ENCODE data around the gene KCNE4. TPM values are rescaled to one million over a fixed set of nuclear protein-coding genes. Genes with fewer than 3 reads are reported as not detected.

The KCNE4 gene
- total RNA-seq, 1 donor, result 37.6 TPM

- peak overlapping the region; percentile 66 for H3K4me2 ChIP-seq (ENCODE audit: insufficient read depth, low read length)
- H3K4me3 ChIP-seq (ENCODE audit: insufficient read depth, low read length), result peak overlapping the region; percentile 26
- H3K9me3 ChIP-seq (ENCODE audit: low read depth, low read length), result no peaks in the 10 kb centered on the region
- TF ChIP-seq CTCF (IDR thresholded peaks at IDR 0.05; ENCODE audit: extremely low read depth, low read depth, low read length), result no peak
- H3K27ac ChIP-seq (ENCODE audit: low read depth, low read length), result peak overlapping the region; percentile 25
- no peak for DNase-seq (ENCODE audit: insufficient read length, low spot score, missing footprints)
- H3K4me1 ChIP-seq (ENCODE audit: insufficient read depth, low read length), result peaks cover 7% of the 10 kb centered on the region
- no peaks in the 10 kb centered on the region for H3K36me3 ChIP-seq (ENCODE audit: insufficient read depth, low read length)
- no peaks in the 10 kb centered on the region for H4K20me1 ChIP-seq (ENCODE audit: insufficient read depth, low read length)
- H3K79me2 ChIP-seq (ENCODE audit: insufficient read depth, low read length), result no peaks in the 10 kb centered on the region
- H2AFZ ChIP-seq (ENCODE audit: low read length), result no peak overlapping the region
- H3K27me3 ChIP-seq (ENCODE audit: insufficient read depth, low read length), result no peaks in the 10 kb centered on the region
These were observed 41.6 kb downstream of the KCNE4 start for GRCh38 chr2:223093436-223094241.

- H3K79me2 ChIP-seq (ENCODE audit: insufficient read depth, low read length), result no peaks in the 10 kb centered on the region
- H3K4me1 ChIP-seq (ENCODE audit: insufficient read depth, low read length), result peaks cover 16% of the 10 kb centered on the region
- DNase-seq (ENCODE audit: insufficient read length, low spot score, missing footprints), result no peak
- H3K27ac ChIP-seq (ENCODE audit: low read depth, low read length), result no peak overlapping the region
- H4K20me1 ChIP-seq (ENCODE audit: insufficient read depth, low read length), result no peaks in the 10 kb centered on the region
- no peaks in the 10 kb centered on the region for H3K9me3 ChIP-seq (ENCODE audit: low read depth, low read length)
- H3K4me3 ChIP-seq (ENCODE audit: insufficient read depth, low read length), result no peak overlapping the region
- no peak for TF ChIP-seq CTCF (IDR thresholded peaks at IDR 0.05; ENCODE audit: extremely low read depth, low read depth, low read length)
- H2AFZ ChIP-seq (ENCODE audit: low read length), result no peak overlapping the region
- H3K27me3 ChIP-seq (ENCODE audit: insufficient read depth, low read length), result no peaks in the 10 kb centered on the region
- H3K4me2 ChIP-seq (ENCODE audit: insufficient read depth, low read length), result no peak overlapping the region
- no peaks in the 10 kb centered on the region for H3K36me3 ChIP-seq (ENCODE audit: insufficient read depth, low read length)
These were observed 43.2 kb downstream of the KCNE4 start for GRCh38 chr2:223095207-223095606.

GRCh38 chr2:223096235-223096970 is 44.4 kb downstream of the KCNE4 start:
- TF ChIP-seq CTCF (IDR thresholded peaks at IDR 0.05; ENCODE audit: extremely low read depth, low read depth, low read length), result no peak
- H3K27ac ChIP-seq (ENCODE audit: low read depth, low read length), result no peak overlapping the region
- no peaks in the 10 kb centered on the region for H4K20me1 ChIP-seq (ENCODE audit: insufficient read depth, low read length)
- H3K9me3 ChIP-seq (ENCODE audit: low read depth, low read length), result no peaks in the 10 kb centered on the region
- H3K4me1 ChIP-seq (ENCODE audit: insufficient read depth, low read length), result peaks cover 22% of the 10 kb centered on the region
- H3K4me3 ChIP-seq (ENCODE audit: insufficient read depth, low read length), result no peak overlapping the region
- no peak for DNase-seq (ENCODE audit: insufficient read length, low spot score, missing footprints)
- H2AFZ ChIP-seq (ENCODE audit: low read length), result no peak overlapping the region
- no peaks in the 10 kb centered on the region for H3K36me3 ChIP-seq (ENCODE audit: insufficient read depth, low read length)
- no peaks in the 10 kb centered on the region for H3K79me2 ChIP-seq (ENCODE audit: insufficient read depth, low read length)
- no peak overlapping the region for H3K4me2 ChIP-seq (ENCODE audit: insufficient read depth, low read length)
- no peaks in the 10 kb centered on the region for H3K27me3 ChIP-seq (ENCODE audit: insufficient read depth, low read length)

GRCh38 chr2:223097888-223098383 is 45.9 kb downstream of the KCNE4 start:
- no peak overlapping the region for H3K4me2 ChIP-seq (ENCODE audit: insufficient read depth, low read length)
- no peak overlapping the region for H3K4me3 ChIP-seq (ENCODE audit: insufficient read depth, low read length)
- H4K20me1 ChIP-seq (ENCODE audit: insufficient read depth, low read length), result no peaks in the 10 kb centered on the region
- peaks cover 21% of the 10 kb centered on the region for H3K4me1 ChIP-seq (ENCODE audit: insufficient read depth, low read length)
- no peak for TF ChIP-seq CTCF (IDR thresholded peaks at IDR 0.05; ENCODE audit: extremely low read depth, low read depth, low read length)
- H3K79me2 ChIP-seq (ENCODE audit: insufficient read depth, low read length), result no peaks in the 10 kb centered on the region
- no peak overlapping the region for H2AFZ ChIP-seq (ENCODE audit: low read length)
- no peak overlapping the region for H3K27ac ChIP-seq (ENCODE audit: low read depth, low read length)
- H3K9me3 ChIP-seq (ENCODE audit: low read depth, low read length), result no peaks in the 10 kb centered on the region
- no peaks in the 10 kb centered on the region for H3K27me3 ChIP-seq (ENCODE audit: insufficient read depth, low read length)
- DNase-seq (ENCODE audit: insufficient read length, low spot score, missing footprints), result no peak
- no peaks in the 10 kb centered on the region for H3K36me3 ChIP-seq (ENCODE audit: insufficient read depth, low read length)

All from osteoblast (primary cell).